IMR-90 (cell line): ENCODE results near the gene MCTP1. TPM values are rescaled to one million over a fixed set of nuclear protein-coding genes. Genes with fewer than 3 reads are reported as not detected.

ENCODE experiments used
- ATAC-seq: fragments of 200-7000 bp; cut with Tn5 transposase; 2 replicates; pipeline ENCODE4 v1.9.1; 2020; ENCODE audit warnings: low read depth, mild to moderate bottlenecking, moderate library complexity
- BruUV-seq: library from RNA; stranded (reverse); fragments of 400-500 nt; replicated peaks from 2 replicates; lab custom pipeline; 2021; lab: Mats Ljungman, UMichigan
- CTCF ChIA-PET: fragments of 300-600 bp; formaldehyde crosslinking; extraction: SDS; loops from one replicate; lab custom pipeline; 2021; ENCODE audit warnings: antibody characterized with exemption; lab: Yijun Ruan, JAX
- POLR2A ChIA-PET: fragments of 300-600 bp; sonication (Branson Sonifier 250); formaldehyde crosslinking; loops from one replicate; lab custom pipeline; 2022; ENCODE audit warnings: antibody characterized with exemption; ENCODE audit not compliant: unreplicated experiment; lab: Charles Lee
- DNase-seq: peaks from one replicate; pipeline ENCODE4 v3.0.0; 2013
- H2AFZ ChIP-seq: replicated peaks from 2 replicates; pipeline ENCODE3; 2013; ENCODE audit warnings: low read length, mild to moderate bottlenecking; ENCODE audit not compliant: poor library complexity
- H2AK5ac ChIP-seq: 2 replicates; pipeline ENCODE4 v1.6.1; 2013; ENCODE audit warnings: low read depth, low read length, inconsistent platforms
- H2AK9ac ChIP-seq: replicated peaks from 2 replicates; pipeline ENCODE3; 2013; ENCODE audit warnings: mild to moderate bottlenecking, low read depth, low read length, moderate library complexity; ENCODE audit not compliant: poor library complexity
- H2BK120ac ChIP-seq: 2 replicates; pipeline ENCODE4 v1.6.1; 2013; ENCODE audit warnings: low read depth, low read length, inconsistent platforms
- H2BK15ac ChIP-seq: 3 replicates; pipeline ENCODE4 v1.6.1; 2013; ENCODE audit warnings: low read depth, low read length, inconsistent platforms
- H2BK20ac ChIP-seq: 2 replicates; pipeline ENCODE4 v1.6.1; 2013; ENCODE audit warnings: low read depth, mild to moderate bottlenecking, inconsistent platforms, low read length, moderate library complexity
- H2BK5ac ChIP-seq: 2 replicates; pipeline ENCODE4 v1.6.1; 2013; ENCODE audit warnings: mild to moderate bottlenecking, low read depth, low read length, inconsistent platforms; ENCODE audit not compliant: poor library complexity, severe bottlenecking
- H3K14ac ChIP-seq: replicated peaks from 2 replicates; pipeline ENCODE4 v1.6.1; 2013; ENCODE audit warnings: low read depth, low read length, inconsistent platforms
- H3K18ac ChIP-seq: 2 replicates; pipeline ENCODE4 v1.6.1; 2013; ENCODE audit warnings: low read depth, low read length, control low read depth
- H3K23ac ChIP-seq: 2 replicates; pipeline ENCODE4 v1.6.1; 2013; ENCODE audit warnings: low read depth, low read length, inconsistent platforms
- H3K27ac ChIP-seq: 2 replicates; pipeline ENCODE4 v1.5.1; 2013; ENCODE audit warnings: mild to moderate bottlenecking, control low read depth, low read length; ENCODE audit not compliant: insufficient read depth
- H3K27me3 ChIP-seq: 2 replicates; pipeline ENCODE4 v1.6.1; 2013; ENCODE audit warnings: low read length; ENCODE audit not compliant: control insufficient read depth, insufficient read depth
- H3K36me3 ChIP-seq: 2 replicates; pipeline ENCODE4 v1.6.1; 2013; ENCODE audit warnings: low read length, mixed read lengths; ENCODE audit not compliant: control insufficient read depth, insufficient read depth
- H3K4ac ChIP-seq: 2 replicates; pipeline ENCODE4 v1.6.1; 2013; ENCODE audit warnings: low read depth, low read length, inconsistent platforms
- H3K4me1 ChIP-seq: 2 replicates; pipeline ENCODE4 v1.6.1; 2013; ENCODE audit warnings: low read length, mixed read lengths; ENCODE audit not compliant: control insufficient read depth, insufficient read depth
- H3K4me2 ChIP-seq: 2 replicates; pipeline ENCODE4 v1.6.1; 2013; ENCODE audit warnings: low read depth, mild to moderate bottlenecking, control low read depth, low read length, moderate library complexity
- H3K4me3 ChIP-seq: 2 replicates; pipeline ENCODE4 v1.5.1; 2013; ENCODE audit warnings: low read depth, mild to moderate bottlenecking, control low read depth, low read length, moderate library complexity; ENCODE audit not compliant: insufficient read depth
- H3K56ac ChIP-seq: 2 replicates; pipeline ENCODE4 v1.6.1; 2013; ENCODE audit warnings: low read length, inconsistent platforms; ENCODE audit not compliant: insufficient read depth; ENCODE audit errors: extremely low read depth
- H3K79me1 ChIP-seq, 2 experiments: 2 replicates each; pipeline ENCODE4 v1.6.1; 2013; ENCODE audit warnings: low read length in 2 of 2, inconsistent platforms in 1 of 2, low read depth in 1 of 2
- H3K9ac ChIP-seq: 2 replicates; pipeline ENCODE4 v1.6.1; 2013; ENCODE audit warnings: low read depth, low read length, control low read depth
- H3K9me1 ChIP-seq: 2 replicates; pipeline ENCODE4 v1.6.1; 2013; ENCODE audit warnings: low read length, inconsistent platforms; ENCODE audit not compliant: insufficient read depth
- H3K9me3 ChIP-seq: 2 replicates; pipeline ENCODE4 v1.6.1; 2013; ENCODE audit warnings: low read length; ENCODE audit not compliant: control insufficient read depth, insufficient read depth
- H4K20me1 ChIP-seq: 2 replicates; pipeline ENCODE4 v1.6.1; 2013; ENCODE audit warnings: low read length, inconsistent platforms; ENCODE audit not compliant: insufficient read depth
- H4K5ac ChIP-seq: 2 replicates; pipeline ENCODE4 v1.6.1; 2013; ENCODE audit warnings: mild to moderate bottlenecking, low read depth, low read length, control low read depth
- H4K8ac ChIP-seq, 2 experiments: 2 replicates each; pipeline ENCODE4 v1.6.1; 2013; ENCODE audit warnings: low read depth in 2 of 2, low read length in 2 of 2, control low read depth in 1 of 2, inconsistent platforms in 1 of 2
- H4K91ac ChIP-seq: 2 replicates; pipeline ENCODE4 v1.6.1; 2013; ENCODE audit warnings: low read depth, low read length, inconsistent platforms; ENCODE audit not compliant: insufficient read depth
- BHLHE40 ChIP-seq: fragments of 150-350 bp; IDR thresholded peaks from 2 replicates; pipeline ENCODE4 v1.6.1; 2016; ENCODE audit warnings: mild to moderate bottlenecking, low read depth, low read length
- CEBPB ChIP-seq: IDR thresholded peaks from 2 replicates; pipeline ENCODE4 v1.6.1; 2012; ENCODE audit warnings: low read depth, low read length, improper control_type of control experiment
- CHD1 ChIP-seq: IDR thresholded peaks from 2 replicates; pipeline ENCODE4 v1.6.1; 2012; ENCODE audit warnings: low read depth, low read length, improper control_type of control experiment
- FOS ChIP-seq: fragments of 150-350 bp; IDR thresholded peaks from 2 replicates; pipeline ENCODE4 v1.6.1; 2016; ENCODE audit warnings: low read depth, low read length
- MAFK ChIP-seq: IDR thresholded peaks from 2 replicates; pipeline ENCODE4 v1.6.1; 2012; ENCODE audit warnings: low read depth, low read length, improper control_type of control experiment
- MAZ ChIP-seq: IDR thresholded peaks from 2 replicates; pipeline ENCODE4 v1.6.1; 2012; ENCODE audit warnings: low read depth, mild to moderate bottlenecking, low read length, improper control_type of control experiment, moderate library complexity, borderline replicate concordance
- MXI1 ChIP-seq: IDR thresholded peaks from 2 replicates; pipeline ENCODE4 v1.6.1; 2012; ENCODE audit warnings: low read depth, mild to moderate bottlenecking, low read length, moderate library complexity, borderline replicate concordance
- NFE2L2 ChIP-seq: fragments of 150-350 bp; IDR thresholded peaks from 2 replicates; pipeline ENCODE4 v1.6.1; 2016; ENCODE audit warnings: low read depth, mild to moderate bottlenecking, low read length
- POLR2A ChIP-seq: IDR thresholded peaks from 2 replicates; pipeline ENCODE4 v1.6.1; 2012; ENCODE audit warnings: mild to moderate bottlenecking, low read depth, low read length
- RAD21 ChIP-seq: IDR thresholded peaks from 2 replicates; pipeline ENCODE4 v1.6.1; 2012; ENCODE audit warnings: low read length, improper control_type of control experiment
- RCOR1 ChIP-seq: IDR thresholded peaks from 2 replicates; pipeline ENCODE4 v1.6.1; 2012; ENCODE audit warnings: mild to moderate bottlenecking, low read length, improper control_type of control experiment; ENCODE audit not compliant: insufficient replicate concordance
- RFX5 ChIP-seq: IDR thresholded peaks from 2 replicates; pipeline ENCODE4 v1.8.0; 2012; ENCODE audit warnings: low read depth, mild to moderate bottlenecking, low read length, moderate library complexity
- SMC3 ChIP-seq: fragments of 150-350 bp; IDR thresholded peaks from 2 replicates; pipeline ENCODE4 v1.6.1; 2016; ENCODE audit warnings: low read depth, mild to moderate bottlenecking, antibody characterized with exemption, low read length, moderate library complexity
- USF2 ChIP-seq: fragments of 150-350 bp; IDR thresholded peaks from 2 replicates; pipeline ENCODE4 v1.6.1; 2017; ENCODE audit warnings: mild to moderate bottlenecking, antibody characterized with exemption, low read length, low read depth
- WGBS, 2 experiments: methylation state at CpG; one replicate each; pipeline versions ENCODE4 v1.1.5 to v1.1.7; 2013; ENCODE audit warnings: missing lambda C conversion rate in 2 of 2; ENCODE audit not compliant: insufficient read length in 1 of 2; ENCODE audit errors: extremely low coverage in 2 of 2; 5-methylcytosine and 5-hydroxymethylcytosine counted together
- dilution Hi-C: fragments of 300-500 bp; cut with HindIII; formaldehyde crosslinking; loops from one replicate; pipeline ENCODE4 v1.14.3; 2018; ENCODE audit warnings: low sequenced_read_pairs; ENCODE audit not compliant: unreplicated experiment
- in situ Hi-C: fragments of 300-500 bp; cut with MboI; formaldehyde crosslinking; loops from 3 replicates; pipeline ENCODE4 v1.14.3; 2019; ENCODE audit warnings: low sequenced_read_pairs, inconsistent platforms, mixed read lengths
- intact Hi-C: fragments of 100-400 bp; cut with micrococcal nuclease; formaldehyde crosslinking; loops from 2 replicates; pipeline ENCODE4 v1.10.0; 2022
- polyA plus RNA-seq, 3 experiments: library from polyadenylated mRNA; depleted of rRNA; stranded (reverse); fragments of >200 nt; gene quantifications; 2 replicates each; pipeline ENCODE4 v1.2.3, GENCODE V29; 2012; ENCODE audit warnings: low replicate concordance in 1 of 3
- total RNA-seq: library from RNA; depleted of rRNA; stranded (reverse); fragments of >200 nt; gene quantifications from 2 replicates; pipeline ENCODE4 v1.2.3, GENCODE V29; 2012
- TF ChIP-seq, protein P1 (sequence below): fragments of 150-350 bp; IDR thresholded peaks from 2 replicates; pipeline ENCODE4 v1.6.1; 2016; ENCODE audit warnings: low read depth, mild to moderate bottlenecking, low read length, moderate library complexity, borderline replicate concordance
- TF ChIP-seq, protein P2 (sequence below): conservative IDR thresholded peaks from 2 replicates; pipeline ENCODE4 v1.5.1; 2012; ENCODE audit warnings: mild to moderate bottlenecking, low read depth, low read length, improper control_type of control experiment

MCTP1 gene
- total and polyA plus RNA-seq, 2 of the 4 experiments (the other 2 are of a cell fraction) = 0.21 TPM; not detected in 1

DNA sequence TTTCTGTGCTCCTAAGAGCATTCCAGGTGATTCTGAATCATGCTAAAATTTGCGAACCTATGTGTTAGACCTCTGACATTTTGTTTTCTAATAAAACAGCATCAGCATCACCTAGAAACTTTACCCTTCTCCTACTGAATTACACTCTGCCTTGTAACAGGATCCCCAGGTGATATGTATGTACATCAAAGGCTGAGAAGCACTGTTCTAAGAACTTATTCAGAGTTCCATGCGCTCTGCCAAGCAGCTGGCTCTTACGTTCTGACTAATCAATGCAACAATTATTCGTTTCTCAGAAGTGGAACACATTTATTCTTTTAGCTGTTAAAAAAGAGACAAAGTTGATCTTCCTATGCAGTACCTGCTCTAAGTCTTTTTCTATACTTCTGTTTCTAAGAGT, 437.9 kb downstream of the MCTP1 start:
- no TSS peak for BruUV-seq
- TF ChIP-seq MAFK (no peak), MAZ (no peak), SMC3 (no peak), MXI1 (no peak), FOS (no peak), POLR2A (no peak), RAD21 (no peak), RCOR1 (no peak), RFX5 (no peak), CHD1 (no peak), USF2 (no peak), NFE2L2 (no peak), CEBPB (no peak), BHLHE40 (no peak)
- TF ChIP-seq, protein P1, sequence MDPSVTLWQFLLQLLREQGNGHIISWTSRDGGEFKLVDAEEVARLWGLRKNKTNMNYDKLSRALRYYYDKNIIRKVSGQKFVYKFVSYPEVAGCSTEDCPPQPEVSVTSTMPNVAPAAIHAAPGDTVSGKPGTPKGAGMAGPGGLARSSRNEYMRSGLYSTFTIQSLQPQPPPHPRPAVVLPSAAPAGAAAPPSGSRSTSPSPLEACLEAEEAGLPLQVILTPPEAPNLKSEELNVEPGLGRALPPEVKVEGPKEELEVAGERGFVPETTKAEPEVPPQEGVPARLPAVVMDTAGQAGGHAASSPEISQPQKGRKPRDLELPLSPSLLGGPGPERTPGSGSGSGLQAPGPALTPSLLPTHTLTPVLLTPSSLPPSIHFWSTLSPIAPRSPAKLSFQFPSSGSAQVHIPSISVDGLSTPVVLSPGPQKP = no peak
- TF ChIP-seq, protein P2, sequence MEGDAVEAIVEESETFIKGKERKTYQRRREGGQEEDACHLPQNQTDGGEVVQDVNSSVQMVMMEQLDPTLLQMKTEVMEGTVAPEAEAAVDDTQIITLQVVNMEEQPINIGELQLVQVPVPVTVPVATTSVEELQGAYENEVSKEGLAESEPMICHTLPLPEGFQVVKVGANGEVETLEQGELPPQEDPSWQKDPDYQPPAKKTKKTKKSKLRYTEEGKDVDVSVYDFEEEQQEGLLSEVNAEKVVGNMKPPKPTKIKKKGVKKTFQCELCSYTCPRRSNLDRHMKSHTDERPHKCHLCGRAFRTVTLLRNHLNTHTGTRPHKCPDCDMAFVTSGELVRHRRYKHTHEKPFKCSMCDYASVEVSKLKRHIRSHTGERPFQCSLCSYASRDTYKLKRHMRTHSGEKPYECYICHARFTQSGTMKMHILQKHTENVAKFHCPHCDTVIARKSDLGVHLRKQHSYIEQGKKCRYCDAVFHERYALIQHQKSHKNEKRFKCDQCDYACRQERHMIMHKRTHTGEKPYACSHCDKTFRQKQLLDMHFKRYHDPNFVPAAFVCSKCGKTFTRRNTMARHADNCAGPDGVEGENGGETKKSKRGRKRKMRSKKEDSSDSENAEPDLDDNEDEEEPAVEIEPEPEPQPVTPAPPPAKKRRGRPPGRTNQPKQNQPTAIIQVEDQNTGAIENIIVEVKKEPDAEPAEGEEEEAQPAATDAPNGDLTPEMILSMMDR = no peak
- H4K8ac ChIP-seq = no peak overlapping the region
- no peak overlapping the region for H4K5ac ChIP-seq
- H4K91ac ChIP-seq = no peak overlapping the region
- H3K4me1 ChIP-seq = no peaks in the 10 kb centered on the region
- no peak overlapping the region for H3K27ac ChIP-seq
- no peak overlapping the region for H3K18ac ChIP-seq
- no peak overlapping the region for H3K4ac ChIP-seq
- H3K14ac ChIP-seq = no peak overlapping the region
- DNase-seq (no peak), ATAC-seq (no peak)
- H2AK9ac ChIP-seq = no peak overlapping the region
- no peaks in the 10 kb centered on the region for H3K9me1 ChIP-seq
- H2AFZ ChIP-seq = no peak overlapping the region
- no peak overlapping the region for H3K9ac ChIP-seq
- ChIA-PET POLR2A (interaction anchor here (0.5 kb wide), 1 partner anchor 1636 kb away, joined by 3 read pairs; no protein-coding TSS in a partner anchor), CTCF (no interaction called here)
- no peak overlapping the region for H3K23ac ChIP-seq
- WGBS, 2 experiments = no CpG with 5 or more reads among the region's 4 CpGs
- H3K4me3 ChIP-seq = no peak overlapping the region
- H2BK20ac ChIP-seq = no peak overlapping the region
- no peak overlapping the region for H3K56ac ChIP-seq
- no peaks in the 10 kb centered on the region for H4K20me1 ChIP-seq
- H2BK15ac ChIP-seq = no peak overlapping the region
- dilution Hi-C loops (no loop called here), in situ Hi-C loops (no loop called here), intact Hi-C loops (no loop called here)
- H3K36me3 ChIP-seq = no peaks in the 10 kb centered on the region
- H3K9me3 ChIP-seq = no peaks in the 10 kb centered on the region
- H3K79me1 ChIP-seq = no peaks in the 10 kb centered on the region
- H2BK5ac ChIP-seq = no peak overlapping the region
- H3K4me2 ChIP-seq = no peak overlapping the region
- H3K27me3 ChIP-seq = no peaks in the 10 kb centered on the region
- no peak overlapping the region for H2AK5ac ChIP-seq
- H2BK120ac ChIP-seq = no peak overlapping the region
